Endothelial cell of umbilical vein (primary cell): ENCODE data around the gene MISP. TPM values are rescaled to one million over a fixed set of nuclear protein-coding genes. Genes with fewer than 3 reads are reported as not detected.

Experiments
- BruUV-seq: library from RNA; stranded (reverse); fragments of 400-500 nt; replicated peaks from 2 replicates; lab custom pipeline; 2021; lab: Mats Ljungman, UMichigan
- CTCF ChIA-PET: fragments of 300-600, 350-600 bp; sonication (Branson Sonifier 250); formaldehyde crosslinking; loops from one replicate; lab custom pipeline; 2021; ENCODE audit warnings: antibody characterized with exemption, inconsistent platforms; lab: Charles Lee
- POLR2A ChIA-PET: fragments of 300-600, 350-600 bp; sonication (Branson Sonifier 250); formaldehyde crosslinking; loops from one replicate; lab custom pipeline; 2021; ENCODE audit warnings: antibody characterized with exemption, inconsistent platforms; lab: Charles Lee
- DNase-seq: peaks from one replicate; pipeline ENCODE4 v3.0.0-alpha.2; 2011; ENCODE audit warnings: low read depth, low spot score
- FAIRE-seq: peaks from 2 replicates; lab custom pipeline; 2011; peaks lifted over from hg19 to GRCh38; lab: Jason Lieb, UNC
- H2AFZ ChIP-seq: 2 replicates; pipeline ENCODE4 v1.6.0; 2012; ENCODE audit warnings: low read depth, low read length, control low read depth, inconsistent platforms
- H3K27ac ChIP-seq: 2 replicates; pipeline ENCODE4 v1.5.1; 2011; ENCODE audit warnings: low read depth, mild to moderate bottlenecking, control low read depth, low read length, moderate library complexity; ENCODE audit not compliant: insufficient read depth
- H3K27me3 ChIP-seq, 2 experiments: 2 replicates each; pipeline versions ENCODE4 v1.6.0 to v1.6.1; 2011; ENCODE audit warnings: low read length in 2 of 2, mixed read lengths in 1 of 2; ENCODE audit not compliant: control insufficient read depth in 2 of 2, insufficient read depth in 2 of 2
- H3K36me3 ChIP-seq, 2 experiments: 2 replicates in 1 of 2; 3 replicates in 1 of 2; pipeline ENCODE4 v1.5.1; 2011; ENCODE audit warnings: low read length in 2 of 2, mild to moderate bottlenecking in 1 of 2, moderate library complexity in 1 of 2; ENCODE audit not compliant: control insufficient read depth in 2 of 2, insufficient read depth in 2 of 2; ENCODE audit errors: extremely low read depth in 1 of 2
- H3K4me1 ChIP-seq: 3 replicates; pipeline ENCODE4 v1.5.1; 2011; ENCODE audit warnings: mild to moderate bottlenecking, low read length; ENCODE audit not compliant: control insufficient read depth, insufficient read depth; ENCODE audit errors: extremely low read depth
- H3K4me2 ChIP-seq: 2 replicates; pipeline ENCODE4 v1.6.1; 2011; ENCODE audit warnings: low read length, control low read depth, mixed read lengths; ENCODE audit not compliant: insufficient read depth
- H3K4me3 ChIP-seq, 3 experiments: fragments of 200-600 bp in 1 of 3; sonication (generic), shearing (Covaris generic) in 1 of 3; replicated peaks in 1 of 3; 2 replicates each; pipeline ENCODE4 v1.5.1; 2011 to 2016; ENCODE audit warnings: control low read depth in 3 of 3, low read length in 3 of 3, mild to moderate bottlenecking in 2 of 3, inconsistent platforms in 1 of 3, low read depth in 1 of 3, moderate library complexity in 1 of 3; ENCODE audit not compliant: insufficient read depth in 1 of 3
- H3K79me2 ChIP-seq: 2 replicates; pipeline ENCODE4 v1.6.0; 2012; ENCODE audit warnings: low read length, inconsistent platforms; ENCODE audit not compliant: control insufficient read depth, insufficient read depth
- H3K9ac ChIP-seq: replicated peaks from 2 replicates; pipeline ENCODE3; 2011; ENCODE audit warnings: low read length, control low read depth; ENCODE audit not compliant: insufficient read depth; ENCODE audit errors: extremely low read depth
- H3K9me1 ChIP-seq: replicated peaks from 3 replicates; pipeline ENCODE4 v1.6.0; 2011; ENCODE audit warnings: mild to moderate bottlenecking, low read length; ENCODE audit not compliant: control insufficient read depth, insufficient read depth; ENCODE audit errors: extremely low read depth
- H3K9me3 ChIP-seq: replicated peaks from 2 replicates; pipeline ENCODE4 v1.5.1; 2012; ENCODE audit warnings: low read length, inconsistent platforms; ENCODE audit not compliant: control insufficient read depth, insufficient read depth
- H4K20me1 ChIP-seq: replicated peaks from 2 replicates; pipeline ENCODE3; 2011; ENCODE audit warnings: mild to moderate bottlenecking, low read length; ENCODE audit not compliant: control insufficient read depth, insufficient read depth; ENCODE audit errors: extremely low read depth
- CTCF ChIP-seq, 2 donors: IDR thresholded peaks; 1 replicate in 1 of 2; 2 replicates in 1 of 2; pipeline ENCODE4 v1.5.1; 2011; ENCODE audit warnings: low read length in 2 of 2, mild to moderate bottlenecking in 2 of 2, moderate library complexity in 2 of 2, control low read depth in 1 of 2, inconsistent platforms in 1 of 2, low read depth in 1 of 2; ENCODE audit not compliant: insufficient read depth in 1 of 2; ENCODE audit errors: extremely low read depth in 1 of 2
- EZH2 ChIP-seq: IDR thresholded peaks from 2 replicates; pipeline ENCODE4 v1.6.1; 2012; ENCODE audit warnings: borderline replicate concordance, low read depth, mild to moderate bottlenecking, moderate library complexity, low read length, inconsistent platforms; ENCODE audit not compliant: severe bottlenecking
- FOS ChIP-seq: IDR thresholded peaks from 2 replicates; pipeline ENCODE4 v1.6.1; 2011; ENCODE audit warnings: mild to moderate bottlenecking, low read length, moderate library complexity, borderline replicate concordance; ENCODE audit not compliant: insufficient read depth
- GATA2 ChIP-seq: IDR thresholded peaks from 2 replicates; pipeline ENCODE4 v1.7.0; 2011; ENCODE audit warnings: low read depth, mild to moderate bottlenecking, moderate library complexity, mixed read lengths, low read length; ENCODE audit not compliant: insufficient read length, insufficient read depth
- JUN ChIP-seq: IDR thresholded peaks from 2 replicates; pipeline ENCODE4 v1.6.1; 2011; ENCODE audit warnings: borderline replicate concordance, low read depth; ENCODE audit not compliant: insufficient read length, insufficient read depth
- MAX ChIP-seq: IDR thresholded peaks from 2 replicates; pipeline ENCODE4 v1.6.1; 2011; ENCODE audit not compliant: insufficient read depth, insufficient read length
- MYC ChIP-seq: IDR thresholded peaks from one replicate; pipeline ENCODE4 v1.6.1; 2011; ENCODE audit warnings: mild to moderate bottlenecking, low read depth, low read length
- POLR2A ChIP-seq: IDR thresholded peaks from 2 replicates; pipeline ENCODE4 v1.6.1; 2012; ENCODE audit warnings: low read depth, mild to moderate bottlenecking, control low read depth, low read length
- POLR2AphosphoS5 ChIP-seq: IDR thresholded peaks from 2 replicates; pipeline ENCODE4 v1.6.1; 2012; ENCODE audit warnings: low read depth, mild to moderate bottlenecking, control low read depth, low read length, moderate library complexity; ENCODE audit not compliant: insufficient read depth
- dilution Hi-C: fragments of 300-500 bp; cut with MboI; formaldehyde crosslinking; loops from one replicate; pipeline ENCODE4 v1.15.0; 2019; ENCODE audit warnings: low sequenced_read_pairs; ENCODE audit not compliant: extremely low pct_ligation_motif_present
- intact Hi-C: fragments of 100-400 bp; cut with micrococcal nuclease; formaldehyde crosslinking; loops from one replicate; pipeline ENCODE4 v1.10.0; 2022
- polyA plus RNA-seq, 4 experiments: library from polyadenylated mRNA; depleted of rRNA in 3 of 4; stranded (reverse) in 3 of 4; unstranded in 1 of 4; fragments of >200 nt; gene quantifications; 2 replicates each; pipeline versions ENCODE4 v1.2.1 to v1.2.3, GENCODE V29; 2011 to 2012; ENCODE audit warnings: missing spikeins in 1 of 4
- total RNA-seq: library from RNA; stranded (reverse); gene quantifications from 2 replicates; pipeline ENCODE4 v1.2.3, GENCODE V29; 2021

MISP gene
- total and polyA plus RNA-seq, 2 donors (not counting 3 experiments of a cell fraction or from before 2014, with no cell fraction given), result not detected

DNA sequence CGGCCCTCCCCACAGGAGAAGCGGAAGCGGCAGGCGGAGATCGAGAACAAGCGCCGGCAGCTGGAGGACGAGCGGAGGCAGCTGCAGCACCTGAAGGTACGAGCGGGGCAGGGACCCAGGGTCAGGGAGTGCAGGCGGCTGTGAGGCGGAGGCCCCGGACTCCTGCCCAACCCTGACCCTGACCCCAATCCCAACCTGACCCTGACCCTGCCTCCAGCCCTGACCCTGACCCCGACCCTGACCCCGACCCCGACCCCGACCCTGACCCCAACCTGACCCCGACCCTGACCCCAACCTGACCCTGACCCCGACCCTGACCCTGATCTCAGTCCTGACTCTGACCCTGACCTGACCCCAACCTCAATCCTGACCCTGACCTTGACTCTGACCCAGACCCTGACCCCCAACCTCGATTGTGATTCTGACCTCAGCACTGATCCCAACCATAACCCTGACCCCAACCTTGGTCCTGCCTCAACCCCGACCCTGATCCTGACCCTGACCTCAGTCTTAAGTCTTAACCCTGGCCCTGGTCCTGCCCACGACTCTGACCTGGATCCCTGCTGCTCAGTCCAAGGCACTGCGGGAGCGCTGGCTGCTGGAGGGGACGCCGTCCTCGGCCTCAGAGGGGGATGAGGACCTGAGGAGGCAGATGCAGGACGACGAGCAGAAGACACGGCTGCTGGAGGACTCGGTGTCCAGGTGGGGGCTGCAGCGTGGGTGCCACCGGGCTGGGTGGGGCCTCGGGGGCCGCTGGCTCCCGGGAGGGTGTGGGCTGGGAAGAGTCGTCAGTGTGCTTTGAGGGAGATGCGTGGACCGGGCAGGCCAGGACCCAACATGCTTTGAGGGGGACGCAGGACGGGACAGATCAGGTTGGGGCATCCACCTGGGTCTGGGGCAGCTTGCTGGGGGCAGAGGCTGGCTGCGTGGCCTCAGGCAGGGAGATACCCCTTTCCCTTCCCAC is 23.6 kb upstream of the MISP start:
- no peaks in the 10 kb centered on the region for H3K79me2 ChIP-seq
- H3K27me3 ChIP-seq, result no peaks in the 10 kb centered on the region
- no peaks in the 10 kb centered on the region for H3K36me3 ChIP-seq
- peaks cover 8% of the 10 kb centered on the region for H3K4me1 ChIP-seq
- dilution Hi-C loops, result no loop called here
- H3K4me3 ChIP-seq, result no peak overlapping the region
- peak overlapping the region; percentile 59 for H2AFZ ChIP-seq
- no peaks in the 10 kb centered on the region for H4K20me1 ChIP-seq
- intact Hi-C loops, result no loop called here
- H3K9ac ChIP-seq, result no peak overlapping the region
- no TSS peak for BruUV-seq
- no peak for FAIRE-seq
- POLR2A ChIA-PET, result no interaction called here
- no peaks in the 10 kb centered on the region for H3K9me1 ChIP-seq
- peak overlapping the region; percentile 79 for H3K27ac ChIP-seq
- peak; percentile 14 for DNase-seq
- TF ChIP-seq POLR2A, result no peak
- no peak for TF ChIP-seq EZH2
- no peak for TF ChIP-seq POLR2AphosphoS5
- TF ChIP-seq MYC, result no peak
- TF ChIP-seq GATA2, result no peak
- no peak for TF ChIP-seq MAX
- no peak for TF ChIP-seq FOS
- no peak for TF ChIP-seq CTCF (IDR thresholded peaks at IDR 0.05; ENCODE audit: extremely low read depth in 1 of 2, insufficient read depth in 1 of 2, low read depth in 1 of 2, low read length in 2 of 2)
- no peak for TF ChIP-seq JUN
- no peaks in the 10 kb centered on the region for H3K9me3 ChIP-seq
- H3K4me2 ChIP-seq, result no peak overlapping the region
- CTCF ChIA-PET, result interaction anchor here (0.9 to 1.5 kb wide), 2 partner anchors 47 to 64 kb away, joined by 3 to 9 read pairs; partner anchors contain the start of gene RNF126
